Endodermal cell (in vitro differentiated cells): ENCODE measurements around the gene OTUD7B. TPM values are rescaled to one million over a fixed set of nuclear protein-coding genes. Genes with fewer than 3 reads are reported as not detected.

Source experiments
- DNase-seq: peaks from one replicate; pipeline ENCODE4 v3.0.0-alpha.2; 2017
- H3K27ac ChIP-seq: 2 replicates; pipeline ENCODE4 v1.5.1; 2013; ENCODE audit warnings: mild to moderate bottlenecking, low read depth, low read length, moderate library complexity
- H3K27me3 ChIP-seq: 2 replicates; pipeline ENCODE4 v1.6.1; 2013; ENCODE audit warnings: mild to moderate bottlenecking, low read length, moderate library complexity; ENCODE audit not compliant: insufficient read depth, control insufficient read depth, poor library complexity, severe bottlenecking
- H3K36me3 ChIP-seq: 2 replicates; pipeline ENCODE4 v1.7.0; 2013; ENCODE audit warnings: mild to moderate bottlenecking, low read length, moderate library complexity; ENCODE audit not compliant: control insufficient read depth, insufficient read depth
- H3K4me1 ChIP-seq: one replicate; pipeline ENCODE4 v1.7.0; 2013; ENCODE audit warnings: low read length; ENCODE audit not compliant: control insufficient read depth, insufficient read depth
- H3K4me3 ChIP-seq: 2 replicates; pipeline ENCODE4 v1.5.1; 2013; ENCODE audit warnings: mild to moderate bottlenecking, low read length, moderate library complexity
- H3K9ac ChIP-seq: 2 replicates; pipeline ENCODE4 v1.6.1; 2013; ENCODE audit warnings: mild to moderate bottlenecking, low read length, moderate library complexity; ENCODE audit not compliant: poor library complexity, severe bottlenecking; ENCODE audit errors: extremely low read depth
- H3K9me3 ChIP-seq: 2 replicates; pipeline ENCODE4 v1.6.1; 2013; ENCODE audit warnings: mild to moderate bottlenecking, low read length, moderate library complexity; ENCODE audit not compliant: control insufficient read depth
- H3K27ac Mint-ChIP-seq: 2 replicates; pipeline ENCODE4 v1.8.0; 2020; ENCODE audit warnings: mixed read lengths
- H3K27me3 Mint-ChIP-seq: 2 replicates; pipeline ENCODE4 v1.8.0; 2021; ENCODE audit warnings: mild to moderate bottlenecking, mixed read lengths; ENCODE audit not compliant: insufficient read depth
- H3K36me3 Mint-ChIP-seq: 2 replicates; pipeline ENCODE4 v1.8.0; 2020; ENCODE audit warnings: low read depth, mixed read lengths
- H3K4me1 Mint-ChIP-seq: 2 replicates; pipeline ENCODE4 v1.8.0; 2020; ENCODE audit warnings: mixed read lengths
- H3K4me3 Mint-ChIP-seq: 2 replicates; pipeline ENCODE4 v1.8.0; 2020; ENCODE audit warnings: mild to moderate bottlenecking, moderate library complexity, mixed read lengths
- H3K9me3 Mint-ChIP-seq: 2 replicates; pipeline ENCODE4 v1.8.0; 2020; ENCODE audit warnings: mild to moderate bottlenecking, mixed read lengths
- CTCF ChIP-seq: fragments of 200-600 bp; sonication (generic); conservative IDR thresholded peaks from 2 replicates; pipeline ENCODE4 v1.5.0; 2021; ENCODE audit warnings: antibody characterized with exemption, mild to moderate bottlenecking
- WGBS, 2 experiments: methylation state at CpG; one replicate each; pipeline versions ENCODE4 v1.1.5 to v1.1.7; 2013; ENCODE audit warnings: missing lambda C conversion rate in 2 of 2, mixed read lengths in 1 of 2; ENCODE audit not compliant: insufficient coverage in 1 of 2, insufficient read length in 1 of 2; 5-methylcytosine and 5-hydroxymethylcytosine counted together
- total RNA-seq, 2 donors: library from RNA; stranded (reverse); fragmentation: NEBNext Ultra II Directional in 1 of 2; extraction: Animal tissue kit (Norgen Biotek cat#: 25700) in 1 of 2; gene quantifications; 2 replicates in 1 of 2; 3 replicates in 1 of 2; pipeline ENCODE4 v1.2.1, GENCODE V29; 2021

The OTUD7B gene
- total RNA-seq, 2 donors from 2014 or later, result 26.6 to 31.1 TPM

GRCh38 chr1:149929856-149930255, 80.7 kb downstream of the OTUD7B start:
- H3K4me1 ChIP-seq, result peaks cover 6% of the 10 kb centered on the region
- Mint-ChIP-seq H3K9me3 (no peaks in the 10 kb centered on the region), H3K27me3 (peaks cover 4% of the 10 kb centered on the region), H3K4me1 (peaks cover 19% of the 10 kb centered on the region), H3K36me3 (peaks cover 19% of the 10 kb centered on the region), H3K27ac (peak overlapping the region; percentile 61), H3K4me3 (no peak overlapping the region)
- H3K9ac ChIP-seq, result no peak overlapping the region
- no peak overlapping the region for H3K4me3 ChIP-seq
- no peak for TF ChIP-seq CTCF
- H3K36me3 ChIP-seq, result peaks cover 20% of the 10 kb centered on the region
- H3K27me3 ChIP-seq, result no peaks in the 10 kb centered on the region
- no peak overlapping the region for H3K27ac ChIP-seq
- WGBS, 2 experiments, result 90 to 100% methylated on average over 2 of the region's 2 CpGs
- no peak for DNase-seq
- H3K9me3 ChIP-seq, result no peaks in the 10 kb centered on the region

- H3K36me3 Mint-ChIP-seq, result peaks cover 32% of the 10 kb centered on the region
Measured at GRCh38 chr1:149928401-149928724, 82.2 kb downstream of the OTUD7B start.

DNA sequence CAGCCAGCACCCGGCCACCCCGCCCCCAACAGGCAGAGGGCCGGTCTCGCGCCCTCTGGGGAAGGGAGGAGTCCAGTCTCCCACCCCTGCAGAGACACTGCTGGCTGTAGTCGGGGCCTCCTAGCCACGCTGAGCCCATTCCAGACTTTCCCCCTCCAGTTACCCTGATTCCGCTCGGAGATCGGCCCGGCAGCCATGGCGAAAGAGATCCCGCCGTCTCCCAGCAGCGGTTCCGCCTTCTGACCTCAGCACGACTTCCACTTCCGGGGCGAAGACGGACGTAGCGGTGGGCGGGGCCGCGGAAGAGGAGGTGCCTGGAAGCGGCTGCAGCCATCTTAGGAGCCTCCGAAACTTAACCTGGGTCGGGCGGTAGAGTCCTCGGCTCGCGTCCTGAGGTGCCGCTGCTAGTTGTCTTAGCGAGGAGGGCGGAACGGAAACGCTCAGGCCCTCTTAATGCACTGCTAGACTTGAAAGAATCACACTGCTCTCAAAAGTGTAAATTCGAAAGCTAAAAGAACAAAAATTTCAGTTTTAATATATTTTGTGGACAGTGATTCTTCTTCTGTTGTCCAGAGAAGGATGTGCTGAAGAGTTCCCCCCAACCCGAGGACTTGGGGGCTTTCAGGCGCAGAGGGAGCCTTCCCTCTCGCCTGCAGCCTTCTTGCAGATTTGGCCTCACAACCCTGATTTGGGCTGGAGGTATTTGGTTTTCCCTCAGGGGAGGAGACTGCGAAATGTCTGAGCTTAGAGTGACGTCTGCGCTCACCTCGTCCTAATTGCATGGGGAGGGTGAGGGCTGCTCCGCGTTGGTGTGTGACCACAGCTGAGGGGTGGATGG, 82.7 kb downstream of the OTUD7B start, which contains the start of gene SF3B4:
TSS of gene SF3B4 (minus strand) at position 241 of the 838 bp plus-strand sequence. CDS start at position 197, 44 bp downstream.
- H3K27ac ChIP-seq, result peak within 1 kb of the TSS; percentile 92
- Mint-ChIP-seq H3K27ac (peak within 1 kb of the TSS; percentile 99), H3K4me1 (peaks cover 19% of the 10 kb centered on the region), H3K9me3 (no peaks in the 10 kb centered on the region), H3K27me3 (peaks cover 4% of the 10 kb centered on the region), H3K4me3 (peak within 1 kb of the TSS; percentile 86), H3K36me3 (peaks cover 38% of the 10 kb centered on the region)
- H3K9me3 ChIP-seq, result no peaks in the 10 kb centered on the region
- TF ChIP-seq CTCF, result peak; percentile 31
- WGBS, 2 experiments, result 0 to 1% methylated on average over 33 to 47 of the region's 47 CpGs
- DNase-seq, result peak; percentile 97
- H3K27me3 ChIP-seq, result no peaks in the 10 kb centered on the region
- H3K4me3 ChIP-seq, result peak within 1 kb of the TSS; percentile 99
- peaks cover 41% of the 10 kb centered on the region for H3K36me3 ChIP-seq
- peaks cover 6% of the 10 kb centered on the region for H3K4me1 ChIP-seq
- H3K9ac ChIP-seq, result peak within 1 kb of the TSS; percentile 99

More at GRCh38 chr1:149928401-149928724, 82.2 kb downstream of the OTUD7B start:
- Histone ChIP-seq H3K4me1 (peaks cover 6% of the 10 kb centered on the region), H3K36me3 (peaks cover 35% of the 10 kb centered on the region), H3K27me3 (no peaks in the 10 kb centered on the region), H3K9me3 (no peaks in the 10 kb centered on the region), H3K4me3 (peak overlapping the region; percentile 99), H3K27ac (peak overlapping the region; percentile 92), H3K9ac (peak overlapping the region; percentile 99)
- no peak for TF ChIP-seq CTCF
- DNase-seq, result no peak
- 17% methylated on average over 1 of the region's 1 CpG; no CpG with 5 or more reads in 1 of the 2 experiments for WGBS, 2 experiments
- Mint-ChIP-seq H3K27me3 (peaks cover 4% of the 10 kb centered on the region), H3K4me3 (peak overlapping the region; percentile 86), H3K27ac (peak overlapping the region; percentile 99), H3K9me3 (no peaks in the 10 kb centered on the region), H3K4me1 (peaks cover 19% of the 10 kb centered on the region)
